AG20443 (cell line): Measurements from ENCODE around the gene PACS1.

Source experiments
- DNase-seq: peaks from one replicate; pipeline ENCODE4 v3.0.0; 2012; ENCODE audit warnings: low spot score, mixed read lengths

PACS1 gene

GRCh38 chr11:66288671-66289547 lies 218.8 kb downstream of the PACS1 start, which contains the start of gene YIF1A:
Gene YIF1A, minus strand, starts transcription at chr11:66289143. Its CDS starts 158 bp downstream, at chr11:66288985.
- peak; percentile 99 for DNase-seq

- peak; percentile 74 for DNase-seq
Observed at GRCh38 chr11:66289548-66290329, 219.7 kb downstream of the PACS1 start.

- DNase-seq: no peak
Observed at GRCh38 chr11:66290330-66290621, 220.2 kb downstream of the PACS1 start.

- DNase-seq: no peak
Observed at GRCh38 chr11:66291303-66291705, 221.2 kb downstream of the PACS1 start.

GRCh38 chr11:66291706-66292542 lies 221.9 kb downstream of the PACS1 start, which contains the start of gene TMEM151A:
Gene TMEM151A, plus strand, starts transcription at chr11:66291894. Its CDS starts 120 bp downstream, at chr11:66292014.
- DNase-seq: peak; percentile 51

GRCh38 chr11:66292543-66293332 lies 222.7 kb downstream of the PACS1 start:
- no peak for DNase-seq

- no peak for DNase-seq
Observed at GRCh38 chr11:66293352-66293751, 223.3 kb downstream of the PACS1 start.

GRCh38 chr11:66293777-66294625 lies 223.9 kb downstream of the PACS1 start:
- DNase-seq: no peak
